ENCODE results near the gene UNC80. TPM values are rescaled to one million over a fixed set of nuclear protein-coding genes. Genes with fewer than 3 reads are reported as not detected.

UNC80 gene
- total RNA-seq, 1 experiment from 2014 or later, result 0.48 TPM

GRCh38 chr2:209761566-209761965, 10.1 kb upstream of the UNC80 start:
- Mint-ChIP-seq H3K36me3 (no peaks in the 10 kb centered on the region), H3K27ac (no peak overlapping the region), H3K9me3 (no peaks in the 10 kb centered on the region), H3K27me3 (ENCODE audit: low read depth) (peaks cover 99% of the 10 kb centered on the region), H3K4me3 (no peak overlapping the region), H3K4me1 (peaks cover 7% of the 10 kb centered on the region)
- DNase-seq (ENCODE audit: low spot score) (no peak), ATAC-seq (no peak)
- ChIA-PET CTCF (no interaction called here), POLR2A (no interaction called here)
- no peak for TF ChIP-seq NFYB (CRISPR knock-in tag; conservative IDR thresholded peaks at IDR 0.05; ENCODE audit: low read depth)
- no peak for TF ChIP-seq NFATC4 (CRISPR knock-in tag; IDR thresholded peaks at IDR 0.05)
- no peak for TF ChIP-seq TCF7 (CRISPR knock-in tag; IDR thresholded peaks at IDR 0.05; ENCODE audit: low read depth)
- no peak for TF ChIP-seq ELF4 (CRISPR knock-in tag; IDR thresholded peaks at IDR 0.05; ENCODE audit: low read depth)
- TF ChIP-seq IRF2 (CRISPR knock-in tag; IDR thresholded peaks at IDR 0.05; ENCODE audit: borderline replicate concordance, low read depth), result no peak
- no peak for TF ChIP-seq ZNF138 (CRISPR knock-in tag; conservative IDR thresholded peaks at IDR 0.05)
- no peak for TF ChIP-seq CDX4 (CRISPR knock-in tag; IDR thresholded peaks at IDR 0.05; ENCODE audit: borderline replicate concordance)
- TF ChIP-seq ARID4B (CRISPR knock-in tag; IDR thresholded peaks at IDR 0.05; ENCODE audit: borderline replicate concordance), result no peak
- TF ChIP-seq GABPB1 (CRISPR knock-in tag; IDR thresholded peaks at IDR 0.05), result no peak
- TF ChIP-seq ZNF317 (CRISPR knock-in tag; IDR thresholded peaks at IDR 0.05; ENCODE audit: borderline replicate concordance, low read depth), result no peak
- TF ChIP-seq, protein P1, sequence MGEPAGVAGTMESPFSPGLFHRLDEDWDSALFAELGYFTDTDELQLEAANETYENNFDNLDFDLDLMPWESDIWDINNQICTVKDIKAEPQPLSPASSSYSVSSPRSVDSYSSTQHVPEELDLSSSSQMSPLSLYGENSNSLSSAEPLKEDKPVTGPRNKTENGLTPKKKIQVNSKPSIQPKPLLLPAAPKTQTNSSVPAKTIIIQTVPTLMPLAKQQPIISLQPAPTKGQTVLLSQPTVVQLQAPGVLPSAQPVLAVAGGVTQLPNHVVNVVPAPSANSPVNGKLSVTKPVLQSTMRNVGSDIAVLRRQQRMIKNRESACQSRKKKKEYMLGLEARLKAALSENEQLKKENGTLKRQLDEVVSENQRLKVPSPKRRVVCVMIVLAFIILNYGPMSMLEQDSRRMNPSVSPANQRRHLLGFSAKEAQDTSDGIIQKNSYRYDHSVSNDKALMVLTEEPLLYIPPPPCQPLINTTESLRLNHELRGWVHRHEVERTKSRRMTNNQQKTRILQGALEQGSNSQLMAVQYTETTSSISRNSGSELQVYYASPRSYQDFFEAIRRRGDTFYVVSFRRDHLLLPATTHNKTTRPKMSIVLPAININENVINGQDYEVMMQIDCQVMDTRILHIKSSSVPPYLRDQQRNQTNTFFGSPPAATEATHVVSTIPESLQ (CRISPR knock-in tag; IDR thresholded peaks at IDR 0.05), result no peak

- DNase-seq (ENCODE audit: low spot score), result no peak
- ChIA-PET POLR2A (no interaction called here), CTCF (no interaction called here)
- Mint-ChIP-seq H3K9me3 (no peaks in the 10 kb centered on the region), H3K4me3 (no peak overlapping the region), H3K27me3 (ENCODE audit: low read depth) (peaks cover 99% of the 10 kb centered on the region), H3K4me1 (no peaks in the 10 kb centered on the region), H3K36me3 (no peaks in the 10 kb centered on the region), H3K27ac (no peak overlapping the region)
- no peak for ATAC-seq
- TF ChIP-seq ZNF232 (CRISPR knock-in tag; IDR thresholded peaks at IDR 0.05) (no peak), TCF7 (CRISPR knock-in tag; IDR thresholded peaks at IDR 0.05; ENCODE audit: low read depth) (no peak), SMAD4 (CRISPR knock-in tag; IDR thresholded peaks at IDR 0.05) (no peak), ZNF416 (CRISPR knock-in tag; IDR thresholded peaks at IDR 0.05) (no peak), ARID4B (CRISPR knock-in tag; IDR thresholded peaks at IDR 0.05; ENCODE audit: borderline replicate concordance) (no peak), NFATC4 (CRISPR knock-in tag; IDR thresholded peaks at IDR 0.05) (no peak), ZNF263 (CRISPR knock-in tag; IDR thresholded peaks at IDR 0.05; ENCODE audit: low read depth) (no peak), ZNF671 (CRISPR knock-in tag; IDR thresholded peaks at IDR 0.05) (no peak), JUN (CRISPR knock-in tag; IDR thresholded peaks at IDR 0.05) (no peak), USF1 (CRISPR knock-in tag; IDR thresholded peaks at IDR 0.05) (no peak)
- TF ChIP-seq, protein P2, sequence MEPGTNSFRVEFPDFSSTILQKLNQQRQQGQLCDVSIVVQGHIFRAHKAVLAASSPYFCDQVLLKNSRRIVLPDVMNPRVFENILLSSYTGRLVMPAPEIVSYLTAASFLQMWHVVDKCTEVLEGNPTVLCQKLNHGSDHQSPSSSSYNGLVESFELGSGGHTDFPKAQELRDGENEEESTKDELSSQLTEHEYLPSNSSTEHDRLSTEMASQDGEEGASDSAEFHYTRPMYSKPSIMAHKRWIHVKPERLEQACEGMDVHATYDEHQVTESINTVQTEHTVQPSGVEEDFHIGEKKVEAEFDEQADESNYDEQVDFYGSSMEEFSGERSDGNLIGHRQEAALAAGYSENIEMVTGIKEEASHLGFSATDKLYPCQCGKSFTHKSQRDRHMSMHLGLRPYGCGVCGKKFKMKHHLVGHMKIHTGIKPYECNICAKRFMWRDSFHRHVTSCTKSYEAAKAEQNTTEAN (CRISPR knock-in tag; IDR thresholded peaks at IDR 0.05), result no peak
- TF ChIP-seq, protein P3, sequence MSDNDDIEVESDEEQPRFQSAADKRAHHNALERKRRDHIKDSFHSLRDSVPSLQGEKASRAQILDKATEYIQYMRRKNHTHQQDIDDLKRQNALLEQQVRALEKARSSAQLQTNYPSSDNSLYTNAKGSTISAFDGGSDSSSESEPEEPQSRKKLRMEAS (CRISPR knock-in tag; IDR thresholded peaks at IDR 0.05), result no peak
- TF ChIP-seq, protein P4, sequence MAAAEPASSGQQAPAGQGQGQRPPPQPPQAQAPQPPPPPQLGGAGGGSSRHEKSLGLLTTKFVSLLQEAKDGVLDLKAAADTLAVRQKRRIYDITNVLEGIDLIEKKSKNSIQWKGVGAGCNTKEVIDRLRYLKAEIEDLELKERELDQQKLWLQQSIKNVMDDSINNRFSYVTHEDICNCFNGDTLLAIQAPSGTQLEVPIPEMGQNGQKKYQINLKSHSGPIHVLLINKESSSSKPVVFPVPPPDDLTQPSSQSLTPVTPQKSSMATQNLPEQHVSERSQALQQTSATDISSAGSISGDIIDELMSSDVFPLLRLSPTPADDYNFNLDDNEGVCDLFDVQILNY (CRISPR knock-in tag; IDR thresholded peaks at IDR 0.05), result no peak
Observed at GRCh38 chr2:209762563-209762962, 9.1 kb upstream of the UNC80 start.

All from WTC11 (cell line).